WTC11 (cell line): ENCODE measurements around the gene CCDC15. TPM values are rescaled to one million over a fixed set of nuclear protein-coding genes. Genes with fewer than 3 reads are reported as not detected.
A peak's percentile ranks its signal among the peaks of the same experiment; 100 is the strongest.

ENCODE experiments used
- ATAC-seq: fragments of 200-7000 bp; cut with Tn5 transposase; 2 replicates; pipeline ENCODE4 v1.10.0; 2021; ENCODE audit warnings: mild to moderate bottlenecking, moderate library complexity
- CTCF ChIA-PET: fragments of 300-600 bp; sonication (Branson Sonifier 250); formaldehyde crosslinking; loops from one replicate; lab custom pipeline; 2021; ENCODE audit warnings: antibody characterized with exemption; lab: Charles Lee
- POLR2A ChIA-PET: fragments of 350-600 bp; sonication (Branson Sonifier 250); formaldehyde crosslinking; loops from one replicate; lab custom pipeline; 2021; ENCODE audit warnings: antibody characterized with exemption; lab: Charles Lee
- DNase-seq: peaks from one replicate; pipeline ENCODE4 v3.0.0; 2021; ENCODE audit warnings: low spot score
- H3K27ac Mint-ChIP-seq: 2 replicates; pipeline ENCODE4 v1.8.0; 2021; ENCODE audit warnings: mixed read lengths
- H3K27me3 Mint-ChIP-seq: 2 replicates; pipeline ENCODE4 v1.8.0; 2021; ENCODE audit warnings: low read depth, mild to moderate bottlenecking, moderate library complexity, mixed read lengths
- H3K36me3 Mint-ChIP-seq: 2 replicates; pipeline ENCODE4 v1.8.0; 2021; ENCODE audit warnings: mixed read lengths
- H3K4me1 Mint-ChIP-seq: 2 replicates; pipeline ENCODE4 v1.8.0; 2022; ENCODE audit warnings: mixed read lengths
- H3K4me3 Mint-ChIP-seq: 2 replicates; pipeline ENCODE4 v1.8.0; 2021; ENCODE audit warnings: mild to moderate bottlenecking, moderate library complexity, mixed read lengths
- H3K9me3 Mint-ChIP-seq: 2 replicates; pipeline ENCODE4 v1.8.0; 2021; ENCODE audit warnings: mixed read lengths
- ATF6 ChIP-seq: sonication (generic); formaldehyde crosslinking; IDR thresholded peaks from 2 replicates; pipeline ENCODE4 v1.8.1; 2023; ENCODE audit warnings: mild to moderate bottlenecking, missing genetic modification reagents
- CREM ChIP-seq: sonication (generic); formaldehyde crosslinking; IDR thresholded peaks from 2 replicates; pipeline ENCODE4 v1.8.1; 2022; ENCODE audit warnings: mild to moderate bottlenecking, missing genetic modification reagents, moderate library complexity
- ESRRA ChIP-seq: sonication (generic); formaldehyde crosslinking; IDR thresholded peaks from 2 replicates; pipeline ENCODE4 v1.8.1; 2022; ENCODE audit warnings: mild to moderate bottlenecking, missing genetic modification reagents, borderline replicate concordance
- FOXJ3 ChIP-seq: sonication (generic); formaldehyde crosslinking; IDR thresholded peaks from 2 replicates; pipeline ENCODE4 v1.9.0; 2021; ENCODE audit warnings: missing genetic modification reagents, mild to moderate bottlenecking, borderline replicate concordance
- FOXP4 ChIP-seq: sonication (generic); formaldehyde crosslinking; IDR thresholded peaks from 2 replicates; pipeline ENCODE4 v1.8.0; 2022; ENCODE audit warnings: mild to moderate bottlenecking, missing genetic modification reagents
- HMGXB4 ChIP-seq: sonication (generic); formaldehyde crosslinking; IDR thresholded peaks from 2 replicates; pipeline ENCODE4 v1.8.1; 2023; ENCODE audit warnings: mild to moderate bottlenecking, moderate library complexity, missing genetic modification reagents
- IRF2 ChIP-seq: sonication (generic); formaldehyde crosslinking; IDR thresholded peaks from 2 replicates; pipeline ENCODE4 v1.8.0; 2022; ENCODE audit warnings: low read depth, missing genetic modification reagents, borderline replicate concordance
- MYBL2 ChIP-seq: sonication (generic); formaldehyde crosslinking; IDR thresholded peaks from 2 replicates; pipeline ENCODE4 v1.8.1; 2023; ENCODE audit warnings: mild to moderate bottlenecking, moderate library complexity, missing genetic modification reagents
- NFATC4 ChIP-seq: fragments of 250-450 bp; sonication (Bioruptor Pico); IDR thresholded peaks from 2 replicates; pipeline ENCODE4 v1.9.0; 2021; ENCODE audit warnings: mild to moderate bottlenecking
- PRRX2 ChIP-seq: fragments of 250-450 bp; sonication (Bioruptor Pico); IDR thresholded peaks from 2 replicates; pipeline ENCODE4 v1.8.0; 2021; ENCODE audit warnings: mild to moderate bottlenecking
- SP1 ChIP-seq: sonication (generic); formaldehyde crosslinking; conservative IDR thresholded peaks from 2 replicates; pipeline ENCODE4 v1.8.1; 2022; ENCODE audit warnings: missing genetic modification reagents
- STAT6 ChIP-seq: sonication (generic); formaldehyde crosslinking; conservative IDR thresholded peaks from 2 replicates; pipeline ENCODE4 v1.8.1; 2023; ENCODE audit warnings: mild to moderate bottlenecking, low read depth, missing genetic modification reagents, moderate library complexity
- ZBTB21 ChIP-seq: sonication (generic); formaldehyde crosslinking; IDR thresholded peaks from 2 replicates; pipeline ENCODE4 v1.8.1; 2023; ENCODE audit warnings: mild to moderate bottlenecking, missing genetic modification reagents, borderline replicate concordance
- ZBTB43 ChIP-seq: sonication (generic); formaldehyde crosslinking; IDR thresholded peaks from 2 replicates; pipeline ENCODE4 v1.8.1; 2023; ENCODE audit warnings: mild to moderate bottlenecking, missing genetic modification reagents
- ZSCAN18 ChIP-seq: fragments of 250-450 bp; sonication (Bioruptor Pico); IDR thresholded peaks from 2 replicates; pipeline ENCODE4 v2.1.2; 2022; ENCODE audit warnings: mild to moderate bottlenecking, moderate library complexity
- total RNA-seq: library from RNA; stranded (reverse); gene quantifications from 3 replicates; pipeline ENCODE4 v1.2.3, GENCODE V29; 2021

Gene CCDC15
- total RNA-seq, 1 experiment from 2014 or later: 2.4 TPM

- TF ChIP-seq ATF6 (CRISPR knock-in tag) (no peak), ZBTB43 (CRISPR knock-in tag) (no peak), ESRRA (CRISPR knock-in tag) (no peak)
These were observed 15.7 kb upstream of the CCDC15 start (continued) for GRCh38 chr11:124938206-124938765.

- Mint-ChIP-seq H3K36me3 (no peaks in the 10 kb centered on the region), H3K27me3 (peaks cover 25% of the 10 kb centered on the region), H3K9me3 (no peaks in the 10 kb centered on the region), H3K27ac (no peak overlapping the region), H3K4me3 (no peak overlapping the region), H3K4me1 (0 out of 2 replicates have a peak, but pooled peaks cover 2% of the 10 kb centered on the region)
- ATAC-seq (peak; percentile 57; the same call in 1 of the 2 replicates), DNase-seq (no peak)
- TF ChIP-seq HMGXB4 (CRISPR knock-in tag) (no peak), FOXP4 (CRISPR knock-in tag) (no peak), MYBL2 (CRISPR knock-in tag) (no peak)
- CTCF ChIA-PET: interaction anchor here (1.3 kb wide), 1 partner anchor 57 kb away, joined by 6 read pairs; no protein-coding TSS in a partner anchor
- POLR2A ChIA-PET: no interaction called here
These were observed 15.0 kb upstream of the CCDC15 start for GRCh38 chr11:124938970-124939369.

GRCh38 chr11:124941703-124942102, 12.3 kb upstream of the CCDC15 start:
- Mint-ChIP-seq H3K4me3 (no peak overlapping the region), H3K9me3 (no peaks in the 10 kb centered on the region), H3K27ac (no peak overlapping the region), H3K36me3 (no peaks in the 10 kb centered on the region), H3K4me1 (0 out of 2 replicates have a peak, but pooled peaks cover 2% of the 10 kb centered on the region), H3K27me3 (peaks cover 25% of the 10 kb centered on the region)
- ATAC-seq: no peak
- no peak for DNase-seq
- ChIA-PET POLR2A (no interaction called here), CTCF (interaction anchor here (0.6 to 1.2 kb wide), 3 partner anchors 12 to 404 kb away, joined by 3 to 6 read pairs (median 3); partner anchors contain the start of gene CCDC15)
- TF ChIP-seq ZSCAN18 (CRISPR knock-in tag): no peak
- TF ChIP-seq PRRX2 (CRISPR knock-in tag): no peak
- TF ChIP-seq NFATC4 (CRISPR knock-in tag): no peak
- no peak for TF ChIP-seq FOXP4 (CRISPR knock-in tag)
- TF ChIP-seq CREM: no peak
- TF ChIP-seq ZBTB21 (CRISPR knock-in tag): no peak
- no peak for TF ChIP-seq FOXJ3 (CRISPR knock-in tag)
- TF ChIP-seq IRF2 (CRISPR knock-in tag): no peak
- TF ChIP-seq STAT6 (CRISPR knock-in tag): no peak
- TF ChIP-seq SP1 (CRISPR knock-in tag): no peak
